ENCODE measurements around the gene NAGS. TPM values are rescaled to one million over a fixed set of nuclear protein-coding genes. Genes with fewer than 3 reads are reported as not detected.
"Not testable (repeated sequence)": the region's sequence is repeated elsewhere in the genome, so short reads cannot be mapped to it uniquely, and the experiment has no call there.

NAGS gene
- total and polyA plus RNA-seq, 2 donors (not counting 1 experiment from before 2014, with no cell fraction given): 0.66 to 2.2 TPM

DNA sequence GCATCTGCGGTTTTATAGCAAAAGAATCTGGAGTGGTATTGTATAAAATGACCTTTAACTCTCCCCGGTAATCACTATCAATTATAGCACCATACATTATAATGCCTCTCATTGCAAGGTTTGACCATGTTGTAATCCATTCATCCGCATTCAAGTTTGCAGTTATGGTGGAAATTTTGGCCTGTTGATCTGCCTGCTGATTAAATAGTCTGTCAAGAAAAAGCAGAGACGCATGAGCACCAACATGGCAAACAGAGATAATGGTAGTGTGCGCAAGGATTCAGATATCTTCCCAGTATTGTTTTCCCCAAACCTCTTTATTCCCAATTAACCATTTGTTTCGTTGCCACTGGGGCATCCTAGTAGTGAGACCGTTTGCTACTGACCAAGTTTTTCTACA, 16.8 kb downstream of the NAGS start:
- WGBS (ENCODE audit: insufficient coverage): 98% methylated on average over 4 of the region's 7 CpGs
- H3K4me1 ChIP-seq (ENCODE audit: control insufficient read depth in 2 of 2, insufficient read depth in 2 of 2, low read length in 2 of 2); H2AFZ ChIP-seq (ENCODE audit: insufficient read depth, low read depth, low read length, poor library complexity, severe bottlenecking); H3K4me1 Mint-ChIP-seq; H3K27me3 Mint-ChIP-seq; DNase-seq; H3K9ac ChIP-seq (ENCODE audit: low read length); ATAC-seq (ENCODE audit: low read depth); H3K27ac Mint-ChIP-seq; H3K27me3 ChIP-seq (replicated peaks in 1 of 4; ENCODE audit: control extremely low read depth in 1 of 4, control insufficient read depth in 3 of 4, insufficient read depth in 4 of 4, low read length in 3 of 4); intact Hi-C loops (cut with micrococcal nuclease); H3K4me2 ChIP-seq (replicated peaks; ENCODE audit: low read depth, low read length, poor library complexity, severe bottlenecking); POLR2A ChIA-PET; H3K4me3 Mint-ChIP-seq; H3K79me2 ChIP-seq (ENCODE audit: control insufficient read depth, insufficient read depth, low read length); CTCF ChIA-PET; H3K4me3 ChIP-seq (ENCODE audit: control extremely low read depth in 1 of 5, extremely low read depth in 1 of 5, insufficient read depth in 1 of 5, low read depth in 2 of 5, low read length in 4 of 5); H3K9me3 Mint-ChIP-seq (ENCODE audit: insufficient read depth); H4K20me1 ChIP-seq (ENCODE audit: control insufficient read depth, insufficient read depth, low read length, poor library complexity, severe bottlenecking); H3K9me3 ChIP-seq (ENCODE audit: control extremely low read depth in 1 of 3, control insufficient read depth in 2 of 3, insufficient read depth in 1 of 3, low read length in 2 of 3); H3K27ac ChIP-seq (ENCODE audit: low read length in 2 of 2); H3K36me3 ChIP-seq (replicated peaks in 1 of 2; ENCODE audit: control extremely low read depth in 1 of 2, control insufficient read depth in 1 of 2, extremely low read depth in 1 of 2, insufficient read depth in 2 of 2, low read length in 1 of 2): not testable (repeated sequence)

DNA sequence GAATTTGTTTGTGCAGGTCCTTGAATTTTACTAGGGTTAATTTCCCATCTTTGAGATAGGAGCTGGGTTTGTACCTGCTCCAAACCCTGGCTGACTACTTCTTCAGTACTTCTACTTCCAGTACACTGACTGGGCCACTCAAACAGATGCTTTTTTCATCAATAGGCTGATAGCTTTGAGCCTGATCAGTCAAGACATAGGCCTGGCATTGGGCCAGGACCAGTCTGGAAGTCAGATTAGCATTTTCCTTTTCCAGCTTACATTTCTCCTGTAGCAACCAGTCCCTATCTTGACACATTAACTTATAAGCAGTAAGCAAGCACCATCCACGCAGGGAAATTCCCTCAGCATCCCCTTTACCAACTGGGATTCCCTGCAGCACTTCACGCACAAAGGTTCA, 17.8 kb downstream of the NAGS start:
- Histone ChIP-seq H3K9ac (ENCODE audit: low read length) (no peak overlapping the region), H3K4me1 (ENCODE audit: control insufficient read depth in 2 of 2, insufficient read depth in 2 of 2, low read length in 2 of 2) (no peaks in the 10 kb centered on the region), H3K79me2 (ENCODE audit: control insufficient read depth, insufficient read depth, low read length) (no peaks in the 10 kb centered on the region), H4K20me1 (ENCODE audit: control insufficient read depth, insufficient read depth, low read length, poor library complexity, severe bottlenecking) (no peaks in the 10 kb centered on the region), H3K27me3 (replicated peaks in 1 of 4; ENCODE audit: control extremely low read depth in 1 of 4, control insufficient read depth in 3 of 4, insufficient read depth in 4 of 4, low read length in 3 of 4) (no peaks in the 10 kb centered on the region), H3K4me3 (ENCODE audit: control extremely low read depth in 1 of 5, extremely low read depth in 1 of 5, insufficient read depth in 1 of 5, low read depth in 2 of 5, low read length in 4 of 5) (no peak overlapping the region), H3K36me3 (replicated peaks in 1 of 2; ENCODE audit: control extremely low read depth in 1 of 2, control insufficient read depth in 1 of 2, extremely low read depth in 1 of 2, insufficient read depth in 2 of 2, low read length in 1 of 2) (no peaks in the 10 kb centered on the region), H2AFZ (ENCODE audit: insufficient read depth, low read depth, low read length, poor library complexity, severe bottlenecking) (no peak overlapping the region), H3K27ac (ENCODE audit: low read length in 2 of 2) (no peak overlapping the region), H3K9me3 (ENCODE audit: control extremely low read depth in 1 of 3, control insufficient read depth in 2 of 3, insufficient read depth in 1 of 3, low read length in 2 of 3) (no peaks in the 10 kb centered on the region), H3K4me2 (replicated peaks; ENCODE audit: low read depth, low read length, poor library complexity, severe bottlenecking) (no peak overlapping the region)
- WGBS (ENCODE audit: insufficient coverage): 90% methylated on average over 2 of the region's 2 CpGs
- no peak overlapping the region for H3K4me3 Mint-ChIP-seq
- DNase-seq: no peak
- POLR2A ChIA-PET: no interaction called here
- no peak overlapping the region for H3K27ac Mint-ChIP-seq
- intact Hi-C loops (cut with micrococcal nuclease): no loop called here
- CTCF ChIA-PET: interaction anchor here (0.5 kb wide), 1 partner anchor 27 kb away, joined by 5 read pairs; no protein-coding TSS in a partner anchor
- H3K27me3 Mint-ChIP-seq: no peaks in the 10 kb centered on the region
- no peaks in the 10 kb centered on the region for H3K9me3 Mint-ChIP-seq (ENCODE audit: insufficient read depth)
- ATAC-seq (ENCODE audit: low read depth): no peak
- H3K4me1 Mint-ChIP-seq: no peaks in the 10 kb centered on the region
- TF ChIP-seq, protein P1, sequence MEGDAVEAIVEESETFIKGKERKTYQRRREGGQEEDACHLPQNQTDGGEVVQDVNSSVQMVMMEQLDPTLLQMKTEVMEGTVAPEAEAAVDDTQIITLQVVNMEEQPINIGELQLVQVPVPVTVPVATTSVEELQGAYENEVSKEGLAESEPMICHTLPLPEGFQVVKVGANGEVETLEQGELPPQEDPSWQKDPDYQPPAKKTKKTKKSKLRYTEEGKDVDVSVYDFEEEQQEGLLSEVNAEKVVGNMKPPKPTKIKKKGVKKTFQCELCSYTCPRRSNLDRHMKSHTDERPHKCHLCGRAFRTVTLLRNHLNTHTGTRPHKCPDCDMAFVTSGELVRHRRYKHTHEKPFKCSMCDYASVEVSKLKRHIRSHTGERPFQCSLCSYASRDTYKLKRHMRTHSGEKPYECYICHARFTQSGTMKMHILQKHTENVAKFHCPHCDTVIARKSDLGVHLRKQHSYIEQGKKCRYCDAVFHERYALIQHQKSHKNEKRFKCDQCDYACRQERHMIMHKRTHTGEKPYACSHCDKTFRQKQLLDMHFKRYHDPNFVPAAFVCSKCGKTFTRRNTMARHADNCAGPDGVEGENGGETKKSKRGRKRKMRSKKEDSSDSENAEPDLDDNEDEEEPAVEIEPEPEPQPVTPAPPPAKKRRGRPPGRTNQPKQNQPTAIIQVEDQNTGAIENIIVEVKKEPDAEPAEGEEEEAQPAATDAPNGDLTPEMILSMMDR (IDR thresholded peaks at IDR 0.05): no peak
- no peak for TF ChIP-seq EZH2 (IDR thresholded peaks at IDR 0.05; ENCODE audit: borderline replicate concordance, insufficient read depth, low read depth, low read length, poor library complexity, severe bottlenecking)

Measured in B cell (primary cell).